ENCODE data around the gene R3HDM2.

- no peak for TF ChIP-seq CTCF (conservative IDR thresholded peaks at IDR 0.05 in 1 of 2, IDR thresholded peaks at IDR 0.05 in 1 of 2; ENCODE audit: extremely low read depth in 1 of 2, insufficient read depth in 1 of 2, low read depth in 1 of 2, low read length in 2 of 2)
- no peak for TF ChIP-seq EZH2 (IDR thresholded peaks at IDR 0.05; ENCODE audit: borderline replicate concordance, low read length)
Observed at GRCh38 chr12:57229046-57229633, 201.7 kb downstream of the R3HDM2 start.

Data from mammary epithelial cell (primary cell).